H1 (cell line): ENCODE results near the gene DIPK1C.

ENCODE experiments used
- KDM1A ChIP-seq: fragments of 200-600, 300-600 bp; sonication (generic); IDR thresholded peaks from 2 replicates; pipeline ENCODE4 v1.7.1; 2016; ENCODE audit warnings: mild to moderate bottlenecking, low read length, borderline replicate concordance
- SIN3A ChIP-seq, 2 experiments: IDR thresholded peaks in 1 of 2; conservative IDR thresholded peaks in 1 of 2; 2 replicates each; pipeline ENCODE4 v1.6.1; 2011 to 2012; ENCODE audit warnings: low read length in 2 of 2, improper control_type of control experiment in 1 of 2, low read depth in 1 of 2, mild to moderate bottlenecking in 1 of 2
- TF ChIP-seq, protein P1 (sequence below), 3 experiments: IDR thresholded peaks; 1 replicate in 2 of 3; 2 replicates in 1 of 3; pipeline versions ENCODE4 v1.5.1 to v1.6.1; 2011; ENCODE audit warnings: low read length in 3 of 3, mild to moderate bottlenecking in 3 of 3, inconsistent platforms in 2 of 3, low read depth in 1 of 3, moderate library complexity in 1 of 3; ENCODE audit not compliant: insufficient read depth in 1 of 3; ENCODE audit errors: control extremely low read depth in 1 of 3
- TF ChIP-seq, protein P2 (sequence below): IDR thresholded peaks from 2 replicates; pipeline ENCODE4 v1.6.1; 2011; ENCODE audit warnings: low read depth, mild to moderate bottlenecking, low read length; ENCODE audit not compliant: insufficient read depth

DNA sequence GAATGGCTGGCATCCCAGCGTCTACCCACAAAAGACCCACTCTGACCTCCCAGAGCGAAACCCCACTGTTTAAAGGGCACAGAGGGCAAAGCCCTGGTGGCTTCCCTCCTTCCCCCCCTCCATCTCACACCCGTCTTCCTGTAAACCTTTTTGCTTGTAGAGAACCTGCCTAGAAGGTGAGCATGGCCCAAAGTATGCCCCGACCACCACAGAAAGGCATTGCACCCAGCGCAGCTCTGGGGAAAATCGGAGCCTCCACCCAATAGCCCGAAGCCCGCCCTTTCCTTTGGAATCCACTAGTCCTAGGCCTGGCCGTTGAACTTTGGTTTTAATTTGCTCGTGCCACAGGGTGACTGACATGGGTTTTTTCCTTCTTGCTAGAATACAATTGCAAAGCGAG lies 22.6 kb downstream of the DIPK1C start:
- no peak for TF ChIP-seq KDM1A
- TF ChIP-seq, protein P1, sequence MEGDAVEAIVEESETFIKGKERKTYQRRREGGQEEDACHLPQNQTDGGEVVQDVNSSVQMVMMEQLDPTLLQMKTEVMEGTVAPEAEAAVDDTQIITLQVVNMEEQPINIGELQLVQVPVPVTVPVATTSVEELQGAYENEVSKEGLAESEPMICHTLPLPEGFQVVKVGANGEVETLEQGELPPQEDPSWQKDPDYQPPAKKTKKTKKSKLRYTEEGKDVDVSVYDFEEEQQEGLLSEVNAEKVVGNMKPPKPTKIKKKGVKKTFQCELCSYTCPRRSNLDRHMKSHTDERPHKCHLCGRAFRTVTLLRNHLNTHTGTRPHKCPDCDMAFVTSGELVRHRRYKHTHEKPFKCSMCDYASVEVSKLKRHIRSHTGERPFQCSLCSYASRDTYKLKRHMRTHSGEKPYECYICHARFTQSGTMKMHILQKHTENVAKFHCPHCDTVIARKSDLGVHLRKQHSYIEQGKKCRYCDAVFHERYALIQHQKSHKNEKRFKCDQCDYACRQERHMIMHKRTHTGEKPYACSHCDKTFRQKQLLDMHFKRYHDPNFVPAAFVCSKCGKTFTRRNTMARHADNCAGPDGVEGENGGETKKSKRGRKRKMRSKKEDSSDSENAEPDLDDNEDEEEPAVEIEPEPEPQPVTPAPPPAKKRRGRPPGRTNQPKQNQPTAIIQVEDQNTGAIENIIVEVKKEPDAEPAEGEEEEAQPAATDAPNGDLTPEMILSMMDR (IDR thresholded peaks at IDR 0.05; ENCODE audit: control extremely low read depth in 1 of 3, insufficient read depth in 1 of 3, low read depth in 1 of 3, low read length in 3 of 3): no peak
- TF ChIP-seq, protein P2, sequence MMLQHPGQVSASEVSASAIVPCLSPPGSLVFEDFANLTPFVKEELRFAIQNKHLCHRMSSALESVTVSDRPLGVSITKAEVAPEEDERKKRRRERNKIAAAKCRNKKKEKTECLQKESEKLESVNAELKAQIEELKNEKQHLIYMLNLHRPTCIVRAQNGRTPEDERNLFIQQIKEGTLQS: no peak
- TF ChIP-seq SIN3A (conservative IDR thresholded peaks at IDR 0.05 in 1 of 2, IDR thresholded peaks at IDR 0.05 in 1 of 2; ENCODE audit: low read depth in 1 of 2, low read length in 2 of 2): no peak
